Inferior parietal cortex (tissue), 1 donor: ENCODE results near the gene TOGARAM2.

Source experiments
- DNase-seq: peaks from one replicate; pipeline ENCODE4 v3.0.0-alpha.2; 2016; ENCODE audit errors: extremely low spot score

TOGARAM2 gene

GRCh38 chr2:28981016-28981441 is at the start of gene TOGARAM2:
TSS of gene TOGARAM2 (plus strand) at chr2:28981298. CDS start at chr2:28994835, 13,537 bp downstream.
- no peak for DNase-seq

GRCh38 chr2:28934769-28935168 is 46.3 kb upstream of the TOGARAM2 start:
- no peak for DNase-seq

- DNase-seq: no peak
Measured at GRCh38 chr2:28941008-28941407, 40.1 kb upstream of the TOGARAM2 start.

- no peak for DNase-seq
Measured at GRCh38 chr2:28944535-28945248, 36.4 kb upstream of the TOGARAM2 start.

- DNase-seq: no peak
Measured at GRCh38 chr2:28948160-28948559, 32.9 kb upstream of the TOGARAM2 start.

- DNase-seq: no peak
Measured at GRCh38 chr2:28949190-28949589, 31.9 kb upstream of the TOGARAM2 start.

DNA sequence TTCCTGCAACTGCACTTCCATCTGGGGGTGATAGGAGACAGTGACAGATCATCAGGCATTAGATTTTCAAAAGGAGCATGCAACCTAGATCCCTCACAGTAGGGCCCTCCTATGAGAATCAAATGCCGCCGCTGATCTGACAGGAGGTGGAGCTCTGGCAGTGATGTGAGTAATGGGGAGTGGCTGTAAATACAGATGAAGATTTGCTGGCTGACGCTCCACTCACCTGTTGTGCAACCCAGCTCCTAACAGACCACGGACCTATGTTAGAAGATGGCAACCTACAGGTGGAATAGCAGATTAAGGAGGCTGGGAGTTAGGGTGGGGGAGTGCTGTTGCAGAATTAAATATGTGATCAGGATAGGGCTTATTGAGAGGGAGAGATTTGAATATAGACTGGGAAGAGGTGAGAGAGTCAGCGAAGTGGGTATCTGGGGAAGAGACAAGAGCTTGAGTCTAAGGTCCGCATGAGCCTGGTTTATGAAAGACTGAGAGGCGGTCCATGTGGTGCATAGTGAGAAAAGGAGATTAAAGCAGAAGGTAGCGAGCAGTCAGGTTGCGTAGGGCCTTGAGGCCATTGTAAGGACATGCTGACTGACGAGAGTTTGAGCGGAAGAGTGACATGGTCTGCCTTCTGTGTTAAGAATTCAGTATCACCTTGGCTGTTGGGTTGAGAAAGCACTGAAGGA is 31.3 kb upstream of the TOGARAM2 start:
- DNase-seq: no peak

DNA sequence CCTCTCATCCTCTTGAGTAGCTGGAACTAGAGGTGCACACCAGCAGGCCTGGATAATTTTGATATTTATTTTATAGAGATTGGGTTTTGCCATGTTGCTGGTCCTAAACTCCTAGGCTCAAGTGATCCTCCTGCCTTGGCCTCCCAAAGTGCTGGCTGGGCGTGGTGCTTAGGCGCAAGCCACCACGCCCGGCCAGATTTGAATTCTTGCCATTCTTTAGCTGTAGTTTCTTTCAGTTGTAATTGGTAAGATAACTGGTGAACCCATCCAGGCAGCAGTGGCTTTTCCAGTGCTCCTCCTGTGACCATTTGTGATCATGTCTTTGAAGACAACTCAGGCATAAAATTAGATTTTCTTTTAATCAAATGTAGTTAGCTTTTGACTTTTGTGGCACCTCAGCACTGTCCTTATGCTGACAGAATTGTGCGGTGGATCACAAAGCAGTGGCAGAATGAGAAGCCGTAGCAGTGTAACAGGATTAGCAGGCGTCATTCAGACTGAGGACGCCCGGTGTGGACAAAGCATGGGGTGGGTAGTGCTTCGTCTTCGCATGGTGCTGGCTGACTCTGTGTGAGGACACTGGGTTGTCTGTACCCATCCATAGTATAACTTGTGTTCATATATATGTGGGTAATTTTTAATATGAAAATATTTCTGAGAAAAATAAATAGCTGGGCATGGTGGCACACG is 30.0 kb upstream of the TOGARAM2 start:
- DNase-seq: no peak

DNA sequence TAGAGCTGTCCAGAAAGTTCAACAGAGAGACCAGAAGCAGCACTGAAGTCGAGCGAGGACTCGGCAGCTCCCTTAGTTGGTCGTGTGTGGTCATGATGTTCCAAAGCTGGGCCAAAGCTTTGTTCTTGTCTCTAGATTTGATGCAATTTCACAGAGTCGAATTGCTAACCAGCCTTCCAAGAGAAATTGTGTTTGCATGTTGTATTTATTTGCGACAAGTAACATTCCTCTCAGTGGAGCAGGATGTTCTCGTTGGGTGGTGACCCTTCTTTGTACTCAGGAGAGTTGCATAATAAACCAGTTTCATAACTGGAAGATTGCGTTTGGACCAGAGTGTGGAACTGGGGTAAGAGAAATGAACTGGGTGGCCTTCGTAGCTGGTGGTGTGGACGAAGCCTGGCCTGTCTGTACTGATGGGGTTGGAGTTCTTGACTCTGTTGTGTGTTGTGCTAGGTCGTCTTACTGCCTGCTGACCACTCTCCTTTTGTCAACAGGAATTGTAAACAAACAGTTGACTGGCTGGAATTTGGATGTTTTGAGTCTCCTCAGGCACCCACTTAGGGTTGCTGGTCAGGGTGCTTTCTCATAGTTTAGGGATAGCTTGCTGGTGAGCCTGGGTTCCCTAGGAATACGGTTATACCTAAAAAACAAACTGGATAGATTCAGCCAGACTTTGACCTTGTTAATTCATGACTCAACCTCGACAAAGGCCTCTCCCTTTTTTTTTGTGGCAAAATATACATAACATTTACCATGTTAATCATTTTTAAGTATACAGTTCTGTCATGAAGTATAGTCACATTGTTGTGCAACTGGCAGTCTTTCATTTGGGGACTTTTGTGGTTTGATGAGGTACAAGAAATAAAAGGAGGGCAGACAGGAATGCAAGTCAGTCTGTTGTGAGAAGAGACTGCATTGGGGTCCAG is 28.9 kb upstream of the TOGARAM2 start:
- DNase-seq: no peak

GRCh38 chr2:28952836-28953211 is 28.3 kb upstream of the TOGARAM2 start:
- DNase-seq: peak; percentile 38

GRCh38 chr2:28955467-28955866 is 25.6 kb upstream of the TOGARAM2 start:
- no peak for DNase-seq

DNA sequence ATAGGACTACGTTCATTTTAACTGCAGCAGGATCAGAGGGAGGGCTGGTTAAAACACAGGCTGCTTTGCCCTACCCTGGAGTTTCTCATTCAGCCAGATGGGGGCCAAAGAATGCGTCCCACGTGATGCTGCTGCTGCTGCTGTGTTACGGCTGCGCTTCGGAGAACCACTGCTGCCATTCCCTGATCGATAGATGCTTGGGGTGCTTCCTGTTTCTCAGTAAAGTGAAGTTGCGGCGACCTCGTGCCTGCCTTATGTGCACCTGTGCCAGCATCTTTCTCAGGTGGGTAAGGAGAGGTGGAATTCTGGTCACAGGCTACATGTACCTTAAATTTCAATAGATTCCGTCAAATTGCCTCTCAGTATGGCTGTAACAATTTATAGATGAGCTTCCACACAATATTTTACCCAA is 24.7 kb upstream of the TOGARAM2 start:
- DNase-seq: peak; percentile 43

- peak; percentile 31 for DNase-seq
Measured at GRCh38 chr2:28956890-28957289, 24.2 kb upstream of the TOGARAM2 start.

- DNase-seq: peak; percentile 95
Measured at GRCh38 chr2:28958689-28959088, 22.4 kb upstream of the TOGARAM2 start.

DNA sequence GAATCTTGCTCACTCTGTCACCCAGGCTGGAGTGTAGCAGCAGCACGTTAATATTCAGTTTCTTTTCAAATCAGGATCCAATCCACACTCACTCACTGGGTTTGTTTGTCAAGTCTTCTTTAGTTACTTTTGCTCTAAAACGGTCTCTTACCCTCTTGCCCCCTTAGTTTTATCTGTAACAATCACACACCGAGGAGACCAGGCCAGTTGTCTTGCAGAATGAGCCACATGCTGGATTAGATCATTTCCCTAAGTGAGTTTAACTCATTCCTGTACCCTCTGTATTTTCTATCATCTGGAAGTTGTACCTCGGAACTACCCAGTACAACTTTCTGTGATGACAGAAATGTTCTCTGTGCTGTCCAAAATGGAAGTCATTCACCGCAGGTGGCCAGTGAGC is 20.7 kb upstream of the TOGARAM2 start:
- no peak for DNase-seq

GRCh38 chr2:28962505-28962904 is 18.6 kb upstream of the TOGARAM2 start:
- no peak for DNase-seq

GRCh38 chr2:28970464-28971160 is 10.5 kb upstream of the TOGARAM2 start:
- no peak for DNase-seq

DNA sequence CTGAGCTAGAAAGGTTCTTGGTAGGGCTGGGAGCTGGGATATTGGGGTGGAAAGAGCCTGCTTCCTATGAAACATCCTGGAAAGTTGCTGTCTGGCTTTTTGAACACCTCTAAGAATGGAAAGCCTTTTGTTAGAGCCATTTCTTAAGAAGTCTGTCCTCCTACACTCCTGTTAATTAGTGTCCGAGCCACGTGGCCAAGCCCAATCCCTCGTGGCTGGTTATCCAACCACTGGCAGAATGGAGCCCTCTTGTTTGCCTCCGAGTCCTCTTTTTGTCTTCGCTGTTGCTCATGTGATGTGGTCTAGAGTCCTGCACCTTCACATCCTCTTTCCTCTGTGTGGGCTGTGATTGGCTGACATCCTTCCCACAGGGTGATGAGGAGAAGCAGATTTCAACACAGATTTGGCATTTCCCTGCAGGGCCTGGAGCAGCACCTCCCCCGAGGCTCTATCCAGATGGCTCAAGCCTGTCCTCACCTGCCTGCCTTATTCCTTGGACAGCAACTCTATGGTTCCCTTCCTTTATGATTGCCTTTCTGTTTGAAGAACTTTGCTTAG is 8.2 kb upstream of the TOGARAM2 start:
- no peak for DNase-seq

GRCh38 chr2:28974252-28974651 is 6.8 kb upstream of the TOGARAM2 start:
- DNase-seq: no peak

GRCh38 chr2:28975671-28976070 is 5.4 kb upstream of the TOGARAM2 start:
- DNase-seq: no peak

GRCh38 chr2:28976584-28976983 is 4.5 kb upstream of the TOGARAM2 start:
- DNase-seq: no peak
